Astrocyte of the cerebellum (primary cell): Measurements from ENCODE around the gene CLTCL1.

Experiments
- DNase-seq: peaks from one replicate; pipeline ENCODE4 v3.0.0-alpha.2; 2011; ENCODE audit warnings: low read depth
- H3K4me3 ChIP-seq: 2 replicates; pipeline ENCODE4 v1.5.1; 2011; ENCODE audit warnings: mild to moderate bottlenecking, low read depth, low read length, moderate library complexity
- in situ Hi-C: cut with HindIII; loops from 2 replicates; pipeline ENCODE4 v1.10.0; 2017; ENCODE audit warnings: low sequenced_read_pairs
- TF ChIP-seq, protein P1 (sequence below): IDR thresholded peaks from 2 replicates; pipeline ENCODE4 v1.5.1; 2012; ENCODE audit warnings: low read length, low read depth, moderate library complexity, mild to moderate bottlenecking; ENCODE audit errors: missing control alignments

The CLTCL1 gene

DNA sequence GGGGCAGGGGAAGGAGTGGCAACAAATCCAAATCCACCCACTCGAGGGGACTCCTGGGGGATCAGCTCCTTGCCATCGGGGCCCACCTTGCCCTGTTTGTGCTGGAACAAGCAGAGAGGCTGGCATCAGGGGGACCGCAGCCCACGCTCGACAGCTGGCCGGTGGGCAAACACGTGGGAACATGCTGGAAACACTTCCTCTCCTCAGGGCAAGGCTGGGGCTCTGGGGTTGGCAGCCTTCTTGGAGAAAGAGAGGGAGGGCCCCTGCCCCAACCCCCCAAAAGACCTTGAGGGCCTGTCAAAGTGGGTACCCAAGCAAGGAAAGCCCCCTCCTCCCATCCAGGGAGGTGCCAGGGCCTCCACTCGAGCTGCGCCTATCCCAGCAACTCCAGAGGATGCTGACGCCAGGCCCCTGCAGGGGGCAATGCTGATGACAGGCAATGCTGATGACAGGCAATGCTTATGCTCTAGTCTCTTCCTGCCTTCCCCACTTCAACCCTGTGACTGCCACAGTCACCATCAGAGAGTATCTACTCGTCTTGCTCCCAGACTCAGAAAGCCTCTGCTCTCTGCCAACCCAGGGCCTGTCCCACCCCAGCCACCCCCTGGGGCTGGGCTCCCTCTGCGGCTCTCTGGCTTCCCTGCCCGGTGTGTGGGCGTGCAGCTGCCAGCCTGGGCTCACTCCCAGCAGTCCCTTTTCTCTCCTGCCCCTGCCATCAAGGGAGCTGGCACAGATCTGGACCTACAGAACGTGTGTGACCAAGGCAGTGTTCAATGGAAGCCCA, 153.1 kb downstream of the CLTCL1 start:
- no peak overlapping the region for H3K4me3 ChIP-seq
- in situ Hi-C loops: no loop called here
- TF ChIP-seq, protein P1, sequence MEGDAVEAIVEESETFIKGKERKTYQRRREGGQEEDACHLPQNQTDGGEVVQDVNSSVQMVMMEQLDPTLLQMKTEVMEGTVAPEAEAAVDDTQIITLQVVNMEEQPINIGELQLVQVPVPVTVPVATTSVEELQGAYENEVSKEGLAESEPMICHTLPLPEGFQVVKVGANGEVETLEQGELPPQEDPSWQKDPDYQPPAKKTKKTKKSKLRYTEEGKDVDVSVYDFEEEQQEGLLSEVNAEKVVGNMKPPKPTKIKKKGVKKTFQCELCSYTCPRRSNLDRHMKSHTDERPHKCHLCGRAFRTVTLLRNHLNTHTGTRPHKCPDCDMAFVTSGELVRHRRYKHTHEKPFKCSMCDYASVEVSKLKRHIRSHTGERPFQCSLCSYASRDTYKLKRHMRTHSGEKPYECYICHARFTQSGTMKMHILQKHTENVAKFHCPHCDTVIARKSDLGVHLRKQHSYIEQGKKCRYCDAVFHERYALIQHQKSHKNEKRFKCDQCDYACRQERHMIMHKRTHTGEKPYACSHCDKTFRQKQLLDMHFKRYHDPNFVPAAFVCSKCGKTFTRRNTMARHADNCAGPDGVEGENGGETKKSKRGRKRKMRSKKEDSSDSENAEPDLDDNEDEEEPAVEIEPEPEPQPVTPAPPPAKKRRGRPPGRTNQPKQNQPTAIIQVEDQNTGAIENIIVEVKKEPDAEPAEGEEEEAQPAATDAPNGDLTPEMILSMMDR: no peak
- DNase-seq: no peak

DNA sequence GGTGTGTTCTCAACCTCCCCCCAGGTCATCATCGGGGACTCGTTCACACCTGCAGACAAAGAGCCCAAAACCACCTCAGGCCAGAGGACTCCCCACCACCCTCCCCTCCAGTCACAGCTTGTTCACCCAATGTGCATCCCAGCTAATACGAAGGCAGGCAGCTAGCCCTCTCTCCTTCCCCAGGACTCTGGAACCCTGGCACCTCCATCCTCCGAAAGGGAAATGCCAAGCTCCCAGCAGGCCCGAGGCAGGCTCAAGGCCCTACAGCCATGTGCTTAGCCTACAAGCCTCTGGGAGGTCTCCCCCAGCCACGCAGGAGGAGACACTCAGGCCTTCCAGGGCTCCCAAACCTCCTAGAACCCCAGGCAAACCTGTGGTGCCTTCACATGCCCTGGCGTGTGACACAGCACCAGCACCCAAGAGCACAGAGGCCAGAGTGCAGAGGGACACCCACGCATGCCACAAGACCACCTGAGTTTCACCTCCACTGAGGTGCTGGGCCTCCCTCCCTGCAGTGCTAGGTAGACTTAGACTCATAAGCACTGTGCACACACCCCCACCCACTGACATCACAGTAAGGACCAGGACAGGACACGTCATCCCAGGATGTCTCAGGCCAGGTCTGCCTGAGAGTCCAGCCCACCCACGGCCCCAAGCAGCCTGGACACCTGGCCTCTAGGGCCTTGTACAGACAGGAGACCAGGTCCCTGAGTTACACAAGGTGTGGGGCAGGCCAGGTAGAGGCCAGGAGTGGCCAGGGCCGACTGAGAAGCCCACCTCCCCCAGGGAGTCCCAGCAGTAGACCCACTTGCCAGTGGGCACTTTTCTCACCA, 153.9 kb downstream of the CLTCL1 start:
- in situ Hi-C loops: no loop called here
- TF ChIP-seq, protein P1: no peak
- H3K4me3 ChIP-seq: no peak overlapping the region
- DNase-seq: no peak

DNA sequence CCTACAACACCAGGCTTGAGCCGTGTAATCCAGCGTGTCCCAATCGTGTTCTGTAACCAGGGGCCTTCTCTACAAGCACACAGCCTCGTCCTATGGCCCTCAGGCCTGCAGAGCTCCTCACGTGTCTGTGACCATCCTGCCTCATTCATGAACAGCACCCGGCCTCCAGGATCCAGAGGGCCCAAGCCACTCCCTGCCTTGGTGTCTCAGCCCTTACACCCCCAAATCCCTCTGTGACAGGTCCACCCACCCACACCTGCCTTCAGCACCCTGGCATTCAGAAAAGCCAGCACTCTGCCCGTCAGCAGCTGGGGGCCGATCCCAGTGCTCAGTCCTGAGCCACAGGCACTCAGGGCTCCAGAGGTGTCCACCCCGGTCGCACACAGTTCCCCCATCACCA, 154.6 kb downstream of the CLTCL1 start:
- TF ChIP-seq, protein P1: no peak
- no peak for DNase-seq
- H3K4me3 ChIP-seq: no peak overlapping the region
- in situ Hi-C loops: no loop called here

DNA sequence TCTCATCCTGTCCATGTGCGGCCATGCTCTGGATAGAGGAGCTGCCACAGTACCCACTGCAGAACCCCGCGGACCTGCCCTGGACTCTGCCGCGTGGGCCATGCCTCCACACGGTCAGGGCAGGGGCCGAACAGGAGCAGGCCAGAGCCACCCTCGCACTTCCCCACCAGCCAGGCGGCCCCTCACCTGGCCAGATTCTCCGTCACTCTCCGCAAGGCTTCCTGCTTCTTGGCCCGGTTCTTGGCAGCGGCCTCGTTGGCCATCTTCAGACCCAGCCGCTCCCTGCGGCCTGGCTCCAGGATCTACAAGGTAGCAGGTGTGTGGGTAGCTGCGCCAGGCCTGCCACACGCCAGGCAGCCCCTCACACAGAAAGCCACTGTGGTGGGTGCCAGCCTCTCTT, 156.6 kb downstream of the CLTCL1 start:
- TF ChIP-seq, protein P1: no peak
- in situ Hi-C loops: no loop called here
- DNase-seq: no peak
- H3K4me3 ChIP-seq: no peak overlapping the region

DNA sequence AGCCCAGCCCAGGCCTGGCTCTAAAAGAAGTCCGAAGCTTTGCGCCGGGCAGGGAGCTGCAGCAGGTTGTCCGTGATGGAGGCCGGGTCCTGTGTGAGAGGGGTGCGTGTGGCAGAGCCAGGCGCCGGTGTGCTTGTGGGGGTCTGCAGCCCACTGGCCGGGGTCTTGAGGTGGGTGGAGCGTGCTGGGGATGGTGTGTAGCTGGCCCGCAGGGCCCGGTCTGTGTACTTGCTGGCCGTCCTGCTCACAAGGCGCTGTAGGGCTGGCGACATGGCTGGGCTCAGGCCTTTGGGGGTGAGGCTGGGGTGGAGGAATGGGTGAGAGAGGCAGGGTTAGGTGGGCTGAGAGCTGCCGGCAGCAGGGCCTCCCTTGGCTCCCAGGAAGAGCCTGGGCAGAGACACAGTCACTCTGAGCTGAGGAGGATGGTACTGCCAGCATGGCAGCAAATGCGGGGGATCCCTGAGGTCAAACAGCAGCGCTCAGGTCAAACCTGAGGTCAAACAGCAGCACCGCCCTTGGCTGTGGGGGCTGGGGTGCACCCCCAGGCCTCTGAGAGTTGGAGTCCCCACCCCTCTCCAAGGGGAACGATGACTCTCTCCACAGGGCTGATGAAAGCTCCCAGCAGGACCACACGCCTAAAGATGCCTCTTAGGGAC, 157.2 kb downstream of the CLTCL1 start:
- no peak for DNase-seq
- in situ Hi-C loops: no loop called here

DNA sequence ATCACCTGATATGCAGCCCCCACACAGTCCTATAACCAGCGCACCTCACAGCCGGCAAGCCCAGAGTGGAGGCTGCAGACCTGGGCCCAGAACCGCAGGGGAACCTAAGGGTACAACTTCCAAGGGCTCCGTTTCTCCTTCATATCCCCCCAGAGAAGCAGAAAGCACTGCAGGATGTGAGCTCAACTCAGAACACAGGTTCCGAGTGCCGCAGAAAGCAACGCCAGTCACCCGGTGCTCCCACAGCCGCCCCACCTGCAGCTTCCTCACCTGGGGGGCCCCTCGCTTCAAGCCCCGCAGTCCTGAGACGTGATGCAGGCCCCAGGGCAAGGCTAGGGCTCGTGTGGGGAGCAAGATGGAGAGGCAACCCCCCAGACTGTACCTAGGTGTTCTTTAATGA, 158.0 kb downstream of the CLTCL1 start:
- TF ChIP-seq, protein P1: no peak
- in situ Hi-C loops: no loop called here
- H3K4me3 ChIP-seq: no peak overlapping the region
- no peak for DNase-seq

More for the DNA sequence above, 157.2 kb downstream of the CLTCL1 start:
- TF ChIP-seq, protein P1: no peak
- no peak overlapping the region for H3K4me3 ChIP-seq
